ENCODE measurements around the gene CFAP57. TPM values are rescaled to one million over a fixed set of nuclear protein-coding genes. Genes with fewer than 3 reads are reported as not detected.

Gene CFAP57
- total RNA-seq, 4 donors from 2014 or later: not detected

DNA sequence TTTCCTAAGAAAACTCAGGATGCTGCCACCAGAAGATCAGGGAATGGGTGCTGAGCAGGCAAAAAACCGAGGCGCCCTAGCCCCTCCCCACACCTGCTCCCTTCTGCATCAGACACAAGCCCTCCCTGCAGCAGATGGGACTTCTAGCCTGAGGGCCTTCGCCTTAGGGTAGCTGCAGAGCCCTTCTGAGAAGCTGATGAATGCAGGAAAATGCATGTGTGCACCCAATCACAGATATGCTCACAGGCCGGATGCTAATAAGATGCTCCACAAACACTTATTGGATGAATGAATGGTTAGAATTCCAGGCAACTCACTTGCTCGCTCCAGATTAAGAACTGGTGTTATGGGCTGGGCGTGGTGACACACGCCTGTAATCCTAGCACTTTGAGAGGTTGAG lies 120.1 kb downstream of the CFAP57 start:
- DNase-seq: no peak
- Histone ChIP-seq H3K27me3 (no peaks in the 10 kb centered on the region), H3K27ac (no peak overlapping the region), H3K4me3 (no peak overlapping the region), H3K9me3 (no peaks in the 10 kb centered on the region), H3K4me1 (peaks cover 0 to 38% (median 0%) of the 10 kb centered on the region in 4 donors), H3K36me3 (no peaks in the 10 kb centered on the region)
- TF ChIP-seq, protein P1, sequence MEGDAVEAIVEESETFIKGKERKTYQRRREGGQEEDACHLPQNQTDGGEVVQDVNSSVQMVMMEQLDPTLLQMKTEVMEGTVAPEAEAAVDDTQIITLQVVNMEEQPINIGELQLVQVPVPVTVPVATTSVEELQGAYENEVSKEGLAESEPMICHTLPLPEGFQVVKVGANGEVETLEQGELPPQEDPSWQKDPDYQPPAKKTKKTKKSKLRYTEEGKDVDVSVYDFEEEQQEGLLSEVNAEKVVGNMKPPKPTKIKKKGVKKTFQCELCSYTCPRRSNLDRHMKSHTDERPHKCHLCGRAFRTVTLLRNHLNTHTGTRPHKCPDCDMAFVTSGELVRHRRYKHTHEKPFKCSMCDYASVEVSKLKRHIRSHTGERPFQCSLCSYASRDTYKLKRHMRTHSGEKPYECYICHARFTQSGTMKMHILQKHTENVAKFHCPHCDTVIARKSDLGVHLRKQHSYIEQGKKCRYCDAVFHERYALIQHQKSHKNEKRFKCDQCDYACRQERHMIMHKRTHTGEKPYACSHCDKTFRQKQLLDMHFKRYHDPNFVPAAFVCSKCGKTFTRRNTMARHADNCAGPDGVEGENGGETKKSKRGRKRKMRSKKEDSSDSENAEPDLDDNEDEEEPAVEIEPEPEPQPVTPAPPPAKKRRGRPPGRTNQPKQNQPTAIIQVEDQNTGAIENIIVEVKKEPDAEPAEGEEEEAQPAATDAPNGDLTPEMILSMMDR (IDR thresholded peaks at IDR 0.05): no peak
- TF ChIP-seq POLR2A (IDR thresholded peaks at IDR 0.05): no peak

DNA sequence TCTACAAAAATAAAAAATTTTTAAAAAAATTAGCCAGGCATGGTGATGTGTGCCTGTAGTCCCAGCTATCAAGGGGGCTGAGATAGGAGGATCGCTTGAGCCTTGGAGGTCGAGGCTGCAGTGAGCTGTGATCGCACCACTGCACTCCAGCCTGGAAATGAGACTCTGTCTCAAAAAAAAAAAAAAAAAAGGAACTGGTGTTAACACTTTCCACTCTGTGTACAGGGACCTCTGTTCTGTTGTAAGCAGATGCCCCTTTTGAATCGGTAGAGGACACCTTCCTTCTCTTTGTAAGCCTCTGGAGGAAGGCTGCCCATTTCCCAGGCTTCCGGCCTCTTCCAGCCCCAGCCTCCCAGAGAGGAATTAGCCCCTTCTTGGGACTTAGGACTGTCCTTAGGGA lies 120.5 kb downstream of the CFAP57 start:
- Histone ChIP-seq H3K9me3 (no peaks in the 10 kb centered on the region), H3K27me3 (no peaks in the 10 kb centered on the region), H3K4me1 (peaks cover 0 to 38% (median 0%) of the 10 kb centered on the region in 4 donors), H3K27ac (peak overlapping the region in 1 of 4 donors; percentile 66), H3K4me3 (no peak overlapping the region), H3K36me3 (no peaks in the 10 kb centered on the region)
- DNase-seq: no peak
- TF ChIP-seq, protein P1 (IDR thresholded peaks at IDR 0.05): no peak
- no peak for TF ChIP-seq POLR2A (IDR thresholded peaks at IDR 0.05)

DNA sequence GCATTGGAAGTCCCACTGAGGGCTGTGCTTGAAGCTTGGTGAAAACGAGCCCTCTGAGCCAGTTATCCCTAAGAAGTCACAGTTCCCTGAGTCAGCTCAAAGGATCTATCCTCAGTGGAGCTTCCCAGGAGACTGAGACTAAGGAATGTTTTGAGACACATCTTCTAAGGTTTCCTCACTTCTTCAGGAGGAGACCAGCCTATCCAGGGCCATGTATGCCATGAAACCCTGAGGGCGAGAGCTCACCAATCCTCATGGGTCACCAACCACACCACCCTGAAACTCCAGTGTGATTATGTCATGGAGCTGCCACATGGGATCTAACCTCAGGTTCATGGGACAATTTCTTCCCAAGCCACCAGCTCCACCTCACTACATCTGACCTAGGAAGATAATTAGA lies 121.0 kb downstream of the CFAP57 start:
- no peak for DNase-seq
- TF ChIP-seq POLR2A (IDR thresholded peaks at IDR 0.05): no peak
- TF ChIP-seq, protein P1 (IDR thresholded peaks at IDR 0.05): no peak
- H3K27me3 ChIP-seq: no peaks in the 10 kb centered on the region

DNA sequence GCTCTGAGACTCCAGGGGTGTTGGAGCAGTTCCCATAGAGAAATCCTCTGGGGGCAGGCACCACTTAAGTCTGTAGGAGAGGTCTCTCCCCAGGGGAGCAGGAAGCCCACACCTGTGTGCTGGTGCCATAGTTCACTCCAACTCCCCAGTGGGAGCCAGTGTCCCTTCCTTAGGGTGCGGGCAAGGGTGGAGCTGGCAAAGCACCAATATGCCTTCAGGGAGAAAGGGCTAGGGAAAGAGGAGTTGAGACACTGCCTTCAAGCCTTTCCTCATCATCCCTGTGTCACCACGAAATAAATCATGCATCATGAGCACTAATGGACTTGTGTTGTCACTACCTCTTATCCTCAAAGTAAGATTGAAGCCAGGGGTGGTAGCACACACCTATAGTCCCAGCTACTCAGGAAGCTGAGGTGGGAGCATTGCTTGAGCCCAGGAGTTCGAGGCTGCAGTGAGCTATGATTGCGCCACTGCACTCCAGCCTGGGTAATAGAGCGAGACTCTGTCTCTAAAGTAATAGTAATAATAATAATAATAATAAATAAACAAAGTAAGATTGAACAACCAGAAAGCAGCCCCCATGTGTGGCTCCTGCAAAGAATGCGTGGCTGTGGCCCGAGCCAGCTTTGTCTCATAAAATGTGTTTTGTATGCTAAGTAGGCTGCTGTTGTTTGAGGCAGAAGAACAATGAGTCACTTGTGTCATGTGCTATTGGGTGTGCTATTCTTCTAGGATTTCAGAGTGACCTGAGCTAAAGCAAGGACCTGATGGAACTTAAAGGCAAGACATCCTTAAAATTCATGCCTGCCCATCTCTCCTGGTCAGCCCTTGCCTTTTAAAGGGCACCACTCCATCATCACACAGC lies 122.0 kb downstream of the CFAP57 start:
- no peaks in the 10 kb centered on the region for H3K9me3 ChIP-seq
- H3K4me1 ChIP-seq: peaks cover 0 to 29% (median 0%) of the 10 kb centered on the region in 4 donors
- TF ChIP-seq POLR2A (IDR thresholded peaks at IDR 0.05): no peak
- TF ChIP-seq, protein P1 (IDR thresholded peaks at IDR 0.05): no peak
- H3K4me3 ChIP-seq: no peak overlapping the region
- no peaks in the 10 kb centered on the region for H3K27me3 ChIP-seq
- peak in 2 of 3 donors; percentile 63 to 76 for DNase-seq
- H3K27ac ChIP-seq: peak overlapping the region in 2 of 4 donors; percentile 54 to 66
- no peaks in the 10 kb centered on the region for H3K36me3 ChIP-seq

More for the DNA sequence above, 121.0 kb downstream of the CFAP57 start:
- no peak overlapping the region for H3K4me3 ChIP-seq
- H3K4me1 ChIP-seq: peaks cover 0 to 38% (median 0%) of the 10 kb centered on the region in 4 donors
- peak overlapping the region in 1 of 4 donors; percentile 66 for H3K27ac ChIP-seq
- no peaks in the 10 kb centered on the region for H3K36me3 ChIP-seq
- no peaks in the 10 kb centered on the region for H3K9me3 ChIP-seq

DNA sequence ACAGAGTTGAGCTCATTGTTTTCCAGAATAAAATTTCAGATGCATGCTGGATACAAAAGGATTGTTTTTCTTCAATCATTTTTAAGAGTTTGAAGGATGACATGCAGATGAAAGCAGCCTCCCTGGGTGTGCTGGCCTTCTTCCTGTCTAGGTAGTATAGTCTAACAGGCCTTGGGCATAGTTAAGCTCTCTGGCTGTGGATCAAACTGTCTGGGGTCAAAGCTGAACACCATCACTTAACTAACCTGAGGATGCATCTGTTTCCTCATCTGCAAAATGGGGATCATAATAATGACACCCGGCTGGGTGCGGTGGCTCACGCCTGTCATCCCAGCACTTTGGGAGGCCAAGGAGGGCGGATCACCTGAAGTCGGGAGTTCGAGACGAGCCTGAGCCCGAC lies 122.6 kb downstream of the CFAP57 start:
- peaks cover 0 to 25% (median 0%) of the 10 kb centered on the region in 4 donors for H3K4me1 ChIP-seq
- no peak overlapping the region for H3K4me3 ChIP-seq
- TF ChIP-seq, protein P1 (IDR thresholded peaks at IDR 0.05): no peak
- no peak for TF ChIP-seq POLR2A (IDR thresholded peaks at IDR 0.05)
- peak overlapping the region in 2 of 4 donors; percentile 36 to 54 for H3K27ac ChIP-seq
- no peaks in the 10 kb centered on the region for H3K27me3 ChIP-seq
- no peaks in the 10 kb centered on the region for H3K9me3 ChIP-seq
- H3K36me3 ChIP-seq: no peaks in the 10 kb centered on the region
- DNase-seq: no peak

Data from Peyer's patch (tissue), 4 donors.